Astrocyte (in vitro differentiated cells and primary cell): ENCODE data around the gene DOCK1. TPM values are rescaled to one million over a fixed set of nuclear protein-coding genes. Genes with fewer than 3 reads are reported as not detected.

ENCODE experiments used
- DNase-seq: peaks from one replicate; pipeline ENCODE4 v3.0.0-alpha.2; 2010; ENCODE audit warnings: low read depth
- FAIRE-seq: peaks from 2 replicates; lab custom pipeline; 2011; peaks lifted over from hg19 to GRCh38; lab: Jason Lieb, UNC
- H2AFZ ChIP-seq: 2 replicates; pipeline ENCODE4 v1.6.0; 2012; ENCODE audit warnings: low read depth, low read length, inconsistent platforms
- H3K27ac ChIP-seq: 2 replicates; pipeline ENCODE4 v1.5.1; 2011; ENCODE audit warnings: low read depth, low read length, inconsistent platforms
- H3K27me3 ChIP-seq: 2 replicates; pipeline ENCODE4 v1.6.0; 2011; ENCODE audit warnings: low read length, inconsistent platforms; ENCODE audit not compliant: insufficient read depth
- H3K36me3 ChIP-seq: 2 replicates; pipeline ENCODE4 v1.5.1; 2011; ENCODE audit warnings: low read length, inconsistent platforms; ENCODE audit not compliant: insufficient read depth
- H3K4me1 ChIP-seq: 2 replicates; pipeline ENCODE4 v1.5.1; 2011; ENCODE audit warnings: low read length, inconsistent platforms; ENCODE audit not compliant: insufficient read depth
- H3K4me2 ChIP-seq: 2 replicates; pipeline ENCODE4 v1.6.0; 2012; ENCODE audit warnings: low read length, inconsistent platforms
- H3K4me3 ChIP-seq: 2 replicates; pipeline ENCODE4 v1.5.1; 2011; ENCODE audit warnings: low read depth, mild to moderate bottlenecking, low read length, inconsistent platforms; ENCODE audit not compliant: insufficient read depth
- H3K79me2 ChIP-seq: 2 replicates; pipeline ENCODE4 v1.6.0; 2012; ENCODE audit warnings: mild to moderate bottlenecking, low read length, inconsistent platforms; ENCODE audit not compliant: insufficient read depth
- H3K9ac ChIP-seq: 2 replicates; pipeline ENCODE4 v1.6.0; 2012; ENCODE audit warnings: mild to moderate bottlenecking, low read length, inconsistent platforms
- H3K9me3 ChIP-seq: 2 replicates; pipeline ENCODE4 v1.5.1; 2012; ENCODE audit warnings: low read depth, mild to moderate bottlenecking, low read length, inconsistent platforms; ENCODE audit not compliant: insufficient read depth
- H4K20me1 ChIP-seq: 2 replicates; pipeline ENCODE4 v1.6.0; 2012; ENCODE audit warnings: low read length, inconsistent platforms; ENCODE audit not compliant: insufficient read depth
- H3K27ac Mint-ChIP-seq: one replicate; pipeline ENCODE4 v1.8.0; 2021; ENCODE audit warnings: mild to moderate bottlenecking, mixed read lengths; ENCODE audit not compliant: unreplicated experiment
- H3K27me3 Mint-ChIP-seq: one replicate; pipeline ENCODE4 v1.8.0; 2021; ENCODE audit warnings: low read depth, mixed read lengths; ENCODE audit not compliant: unreplicated experiment
- H3K36me3 Mint-ChIP-seq: one replicate; pipeline ENCODE4 v1.8.0; 2021; ENCODE audit warnings: low read depth, mixed read lengths; ENCODE audit not compliant: unreplicated experiment
- H3K4me1 Mint-ChIP-seq: one replicate; pipeline ENCODE4 v1.8.0; 2021; ENCODE audit warnings: low read depth, mixed read lengths; ENCODE audit not compliant: unreplicated experiment
- H3K4me3 Mint-ChIP-seq: one replicate; pipeline ENCODE4 v1.8.0; 2021; ENCODE audit warnings: mild to moderate bottlenecking, moderate library complexity, mixed read lengths; ENCODE audit not compliant: unreplicated experiment
- H3K9me3 Mint-ChIP-seq: one replicate; pipeline ENCODE4 v1.8.0; 2021; ENCODE audit warnings: mild to moderate bottlenecking, mixed read lengths; ENCODE audit not compliant: unreplicated experiment
- CTCF ChIP-seq: IDR thresholded peaks from 2 replicates; pipeline ENCODE4 v1.5.1; 2011; ENCODE audit warnings: low read depth, mild to moderate bottlenecking, inconsistent platforms, low read length, moderate library complexity; ENCODE audit not compliant: insufficient read depth
- EZH2 ChIP-seq: IDR thresholded peaks from 2 replicates; pipeline ENCODE4 v1.6.1; 2012; ENCODE audit warnings: mild to moderate bottlenecking, low read length, inconsistent platforms; ENCODE audit not compliant: insufficient read depth
- total RNA-seq: library from RNA; stranded (reverse); gene quantifications from 2 replicates; pipeline ENCODE4 v1.2.1, GENCODE V29; 2021

DOCK1 gene
- total RNA-seq, 1 donor from 2014 or later, result 42.5 TPM

GRCh38 chr10:126975221-126975620, 70.0 kb downstream of the DOCK1 start:
- FAIRE-seq, result no peak
- Histone ChIP-seq H3K4me2 (no peak overlapping the region), H4K20me1 (peaks cover 32% of the 10 kb centered on the region), H3K4me1 (peaks cover 12% of the 10 kb centered on the region), H3K9ac (no peak overlapping the region), H2AFZ (no peak overlapping the region), H3K36me3 (peaks cover 16% of the 10 kb centered on the region), H3K9me3 (no peaks in the 10 kb centered on the region), H3K27ac (no peak overlapping the region), H3K79me2 (peaks cover 30% of the 10 kb centered on the region), H3K4me3 (no peak overlapping the region), H3K27me3 (no peaks in the 10 kb centered on the region)
- no peak overlapping the region for H3K4me3 Mint-ChIP-seq
- H3K9me3 Mint-ChIP-seq, result peaks cover 1% of the 10 kb centered on the region
- no peak for TF ChIP-seq EZH2
- TF ChIP-seq CTCF, result no peak
- H3K36me3 Mint-ChIP-seq, result peaks cover 15% of the 10 kb centered on the region
- DNase-seq, result no peak
- no peak overlapping the region for H3K27ac Mint-ChIP-seq
- no peaks in the 10 kb centered on the region for H3K27me3 Mint-ChIP-seq
- peaks cover 39% of the 10 kb centered on the region for H3K4me1 Mint-ChIP-seq

GRCh38 chr10:126977216-126977615, 72.0 kb downstream of the DOCK1 start:
- no peak for FAIRE-seq
- peaks cover 37% of the 10 kb centered on the region for H4K20me1 ChIP-seq
- Mint-ChIP-seq H3K9me3 (peaks cover 1% of the 10 kb centered on the region), H3K36me3 (peaks cover 18% of the 10 kb centered on the region), H3K27me3 (no peaks in the 10 kb centered on the region), H3K4me1 (peaks cover 37% of the 10 kb centered on the region), H3K27ac (no peak overlapping the region), H3K4me3 (no peak overlapping the region)
- peaks cover 9% of the 10 kb centered on the region for H3K4me1 ChIP-seq
- no peaks in the 10 kb centered on the region for H3K27me3 ChIP-seq
- H3K4me3 ChIP-seq, result no peak overlapping the region
- no peak overlapping the region for H3K4me2 ChIP-seq
- no peaks in the 10 kb centered on the region for H3K9me3 ChIP-seq
- DNase-seq, result no peak
- no peak for TF ChIP-seq EZH2
- TF ChIP-seq CTCF, result no peak
- peaks cover 24% of the 10 kb centered on the region for H3K36me3 ChIP-seq
- no peak overlapping the region for H3K9ac ChIP-seq
- no peak overlapping the region for H3K27ac ChIP-seq
- H3K79me2 ChIP-seq, result peaks cover 21% of the 10 kb centered on the region
- no peak overlapping the region for H2AFZ ChIP-seq

GRCh38 chr10:126979311-126979710, 74.1 kb downstream of the DOCK1 start:
- Histone ChIP-seq H4K20me1 (peaks cover 40% of the 10 kb centered on the region), H3K79me2 (peaks cover 17% of the 10 kb centered on the region), H3K36me3 (peaks cover 27% of the 10 kb centered on the region), H3K4me3 (no peak overlapping the region), H3K9me3 (no peaks in the 10 kb centered on the region), H3K27me3 (no peaks in the 10 kb centered on the region), H3K9ac (no peak overlapping the region), H2AFZ (no peak overlapping the region), H3K4me2 (no peak overlapping the region), H3K4me1 (peaks cover 2% of the 10 kb centered on the region), H3K27ac (no peak overlapping the region)
- no peak for DNase-seq
- H3K9me3 Mint-ChIP-seq, result peaks cover 1% of the 10 kb centered on the region
- H3K4me1 Mint-ChIP-seq, result peaks cover 18% of the 10 kb centered on the region
- H3K27ac Mint-ChIP-seq, result no peak overlapping the region
- peaks cover 27% of the 10 kb centered on the region for H3K36me3 Mint-ChIP-seq
- TF ChIP-seq CTCF (no peak), EZH2 (no peak)
- H3K4me3 Mint-ChIP-seq, result no peak overlapping the region
- FAIRE-seq, result no peak
- H3K27me3 Mint-ChIP-seq, result no peaks in the 10 kb centered on the region
